Activated CD4-positive, alpha-beta memory T cell treated with anti-CD3 and anti-CD28 coated beads for 36 hours (primary cell): ENCODE measurements around the gene ENTPD7. TPM values are rescaled to one million over a fixed set of nuclear protein-coding genes. Genes with fewer than 3 reads are reported as not detected.

Experiments
- total RNA-seq, 2 experiments: library from RNA; stranded (reverse); gene quantifications; one replicate each; pipeline ENCODE4 v1.2.3, GENCODE V29; 2021

ENTPD7 gene
- total RNA-seq, 2 experiments from 2014 or later = 3.0 to 3.3 TPM

Other genes starting within 250 kb of the ENTPD7 start
- gene GOT1, start 228.9 kb upstream of the ENTPD7 start, total RNA-seq = 10 to 100 TPM; 51.6 to 54.9 TPM
- not detected for gene NKX2-3, start 126.6 kb upstream of the ENTPD7 start, total RNA-seq
- gene SLC25A28, start 39.1 kb upstream of the ENTPD7 start, total RNA-seq = 10 to 100 TPM; 69.9 to 70.9 TPM
- 10 to 100 TPM; 31.3 to 31.5 TPM for gene COX15, start 72.6 kb downstream of the ENTPD7 start, total RNA-seq
- gene CUTC, start 72.7 kb downstream of the ENTPD7 start, total RNA-seq = 10 to 100 TPM; 26.0 to 26.6 TPM
- under 1 TPM; 0.57 to 0.82 TPM for gene ABCC2, start 123.1 kb downstream of the ENTPD7 start, total RNA-seq